WTC11 (cell line): ENCODE data around the gene AK2. TPM values are rescaled to one million over a fixed set of nuclear protein-coding genes. Genes with fewer than 3 reads are reported as not detected.

Source experiments
- ATAC-seq: fragments of 200-7000 bp; cut with Tn5 transposase; 2 replicates; pipeline ENCODE4 v1.10.0; 2021; ENCODE audit warnings: mild to moderate bottlenecking, moderate library complexity
- CTCF ChIA-PET: fragments of 300-600 bp; sonication (Branson Sonifier 250); formaldehyde crosslinking; loops from one replicate; lab custom pipeline; 2021; ENCODE audit warnings: antibody characterized with exemption; lab: Charles Lee
- POLR2A ChIA-PET: fragments of 350-600 bp; sonication (Branson Sonifier 250); formaldehyde crosslinking; loops from one replicate; lab custom pipeline; 2021; ENCODE audit warnings: antibody characterized with exemption; lab: Charles Lee
- DNase-seq: peaks from one replicate; pipeline ENCODE4 v3.0.0; 2021; ENCODE audit warnings: low spot score
- H3K27ac Mint-ChIP-seq: 2 replicates; pipeline ENCODE4 v1.8.0; 2021; ENCODE audit warnings: mixed read lengths
- H3K27me3 Mint-ChIP-seq: 2 replicates; pipeline ENCODE4 v1.8.0; 2021; ENCODE audit warnings: low read depth, mild to moderate bottlenecking, moderate library complexity, mixed read lengths
- H3K36me3 Mint-ChIP-seq: 2 replicates; pipeline ENCODE4 v1.8.0; 2021; ENCODE audit warnings: mixed read lengths
- H3K4me1 Mint-ChIP-seq: 2 replicates; pipeline ENCODE4 v1.8.0; 2022; ENCODE audit warnings: mixed read lengths
- H3K4me3 Mint-ChIP-seq: 2 replicates; pipeline ENCODE4 v1.8.0; 2021; ENCODE audit warnings: mild to moderate bottlenecking, moderate library complexity, mixed read lengths
- H3K9me3 Mint-ChIP-seq: 2 replicates; pipeline ENCODE4 v1.8.0; 2021; ENCODE audit warnings: mixed read lengths
- AR ChIP-seq: fragments of 250-450 bp; sonication (Bioruptor Pico); IDR thresholded peaks from 2 replicates; pipeline ENCODE4 v1.9.0; 2021; ENCODE audit warnings: mild to moderate bottlenecking
- FOXK1 ChIP-seq: sonication (generic); formaldehyde crosslinking; IDR thresholded peaks from 2 replicates; pipeline ENCODE4 v1.8.0; 2022; ENCODE audit warnings: mild to moderate bottlenecking, moderate library complexity, missing genetic modification reagents
- HMGA2 ChIP-seq: fragments of 250-450 bp; sonication (Bioruptor Pico); IDR thresholded peaks from 2 replicates; pipeline ENCODE4 v1.4.0; 2021; ENCODE audit warnings: mild to moderate bottlenecking, moderate library complexity
- NR2C2 ChIP-seq: sonication (generic); formaldehyde crosslinking; IDR thresholded peaks from 2 replicates; pipeline ENCODE4 v1.8.0; 2022; ENCODE audit warnings: mild to moderate bottlenecking, missing genetic modification reagents
- NR3C1 ChIP-seq: sonication (generic); formaldehyde crosslinking; conservative IDR thresholded peaks from 2 replicates; pipeline ENCODE4 v1.8.1; 2023; ENCODE audit warnings: low read depth, mild to moderate bottlenecking, missing genetic modification reagents
- PREB ChIP-seq: sonication (generic); formaldehyde crosslinking; IDR thresholded peaks from 2 replicates; pipeline ENCODE4 v1.8.1; 2022; ENCODE audit warnings: mild to moderate bottlenecking, missing genetic modification reagents, moderate library complexity, borderline replicate concordance
- SMAD4 ChIP-seq: sonication (generic); formaldehyde crosslinking; IDR thresholded peaks from 2 replicates; pipeline ENCODE4 v1.8.0; 2022; ENCODE audit warnings: mild to moderate bottlenecking, missing genetic modification reagents
- TCF7 ChIP-seq: sonication (generic); formaldehyde crosslinking; IDR thresholded peaks from 2 replicates; pipeline ENCODE4 v1.8.0; 2022; ENCODE audit warnings: mild to moderate bottlenecking, low read depth, missing genetic modification reagents, moderate library complexity
- ZBTB21 ChIP-seq: sonication (generic); formaldehyde crosslinking; IDR thresholded peaks from 2 replicates; pipeline ENCODE4 v1.8.1; 2023; ENCODE audit warnings: mild to moderate bottlenecking, missing genetic modification reagents, borderline replicate concordance
- ZMAT4 ChIP-seq: fragments of 250-450 bp; sonication (Bioruptor Pico); IDR thresholded peaks from 2 replicates; pipeline ENCODE4 v1.9.0; 2021; ENCODE audit warnings: mild to moderate bottlenecking
- ZNF138 ChIP-seq: sonication (generic); formaldehyde crosslinking; conservative IDR thresholded peaks from 2 replicates; pipeline ENCODE4 v1.8.1; 2022; ENCODE audit warnings: mild to moderate bottlenecking, moderate library complexity, missing genetic modification reagents
- ZNF416 ChIP-seq: fragments of 250-450 bp; sonication (Bioruptor Pico); IDR thresholded peaks from 2 replicates; pipeline ENCODE4 v1.9.0; 2021; ENCODE audit warnings: mild to moderate bottlenecking, inconsistent platforms
- ZSCAN18 ChIP-seq: fragments of 250-450 bp; sonication (Bioruptor Pico); IDR thresholded peaks from 2 replicates; pipeline ENCODE4 v2.1.2; 2022; ENCODE audit warnings: mild to moderate bottlenecking, moderate library complexity
- total RNA-seq: library from RNA; stranded (reverse); gene quantifications from 3 replicates; pipeline ENCODE4 v1.2.3, GENCODE V29; 2021
- TF ChIP-seq, protein P1 (sequence below): fragments of 250-450 bp; sonication (Bioruptor Pico); IDR thresholded peaks from 2 replicates; pipeline ENCODE4 v1.9.0; 2021; ENCODE audit warnings: mild to moderate bottlenecking, borderline replicate concordance
- TF ChIP-seq, protein P2 (sequence below): sonication (generic); formaldehyde crosslinking; IDR thresholded peaks from 2 replicates; pipeline ENCODE4 v1.8.1; 2022; ENCODE audit warnings: low read depth, missing genetic modification reagents, borderline replicate concordance
- TF ChIP-seq, protein P3 (sequence below): sonication (generic); formaldehyde crosslinking; conservative IDR thresholded peaks from 2 replicates; pipeline ENCODE4 v1.8.1; 2023; ENCODE audit warnings: mild to moderate bottlenecking, low read depth, missing genetic modification reagents, moderate library complexity
- TF ChIP-seq, protein P4 (sequence below): sonication (generic); formaldehyde crosslinking; IDR thresholded peaks from 2 replicates; pipeline ENCODE4 v1.8.0; 2022; ENCODE audit warnings: mild to moderate bottlenecking, missing genetic modification reagents
- TF ChIP-seq, protein P5 (sequence below): fragments of 250-450 bp; sonication (Bioruptor Pico); IDR thresholded peaks from 2 replicates; pipeline ENCODE4 v1.9.0; 2021; ENCODE audit warnings: moderate library complexity, mild to moderate bottlenecking, inconsistent platforms, borderline replicate concordance

AK2 gene
- total RNA-seq, 1 experiment from 2014 or later = 124 TPM

DNA sequence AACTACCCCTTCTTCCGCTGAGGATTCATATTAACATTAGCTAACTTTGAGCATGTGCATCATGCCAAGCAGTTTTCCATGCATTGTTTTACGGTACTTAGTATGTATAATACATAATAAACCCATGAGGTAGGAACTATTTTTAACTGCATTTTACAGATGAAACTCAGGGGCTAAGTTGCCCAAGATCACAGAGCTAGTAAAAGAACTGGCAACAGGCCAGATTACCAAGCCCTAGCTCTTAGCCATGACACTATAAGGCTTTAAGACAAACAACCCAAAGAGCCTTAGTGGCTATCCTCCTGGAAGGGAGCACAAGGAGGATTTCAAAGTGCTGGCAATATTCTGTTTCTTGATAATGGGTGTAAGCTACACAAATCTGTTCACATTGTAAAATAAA is 6.1 kb downstream of the AK2 start (continued):
- TF ChIP-seq, protein P1, sequence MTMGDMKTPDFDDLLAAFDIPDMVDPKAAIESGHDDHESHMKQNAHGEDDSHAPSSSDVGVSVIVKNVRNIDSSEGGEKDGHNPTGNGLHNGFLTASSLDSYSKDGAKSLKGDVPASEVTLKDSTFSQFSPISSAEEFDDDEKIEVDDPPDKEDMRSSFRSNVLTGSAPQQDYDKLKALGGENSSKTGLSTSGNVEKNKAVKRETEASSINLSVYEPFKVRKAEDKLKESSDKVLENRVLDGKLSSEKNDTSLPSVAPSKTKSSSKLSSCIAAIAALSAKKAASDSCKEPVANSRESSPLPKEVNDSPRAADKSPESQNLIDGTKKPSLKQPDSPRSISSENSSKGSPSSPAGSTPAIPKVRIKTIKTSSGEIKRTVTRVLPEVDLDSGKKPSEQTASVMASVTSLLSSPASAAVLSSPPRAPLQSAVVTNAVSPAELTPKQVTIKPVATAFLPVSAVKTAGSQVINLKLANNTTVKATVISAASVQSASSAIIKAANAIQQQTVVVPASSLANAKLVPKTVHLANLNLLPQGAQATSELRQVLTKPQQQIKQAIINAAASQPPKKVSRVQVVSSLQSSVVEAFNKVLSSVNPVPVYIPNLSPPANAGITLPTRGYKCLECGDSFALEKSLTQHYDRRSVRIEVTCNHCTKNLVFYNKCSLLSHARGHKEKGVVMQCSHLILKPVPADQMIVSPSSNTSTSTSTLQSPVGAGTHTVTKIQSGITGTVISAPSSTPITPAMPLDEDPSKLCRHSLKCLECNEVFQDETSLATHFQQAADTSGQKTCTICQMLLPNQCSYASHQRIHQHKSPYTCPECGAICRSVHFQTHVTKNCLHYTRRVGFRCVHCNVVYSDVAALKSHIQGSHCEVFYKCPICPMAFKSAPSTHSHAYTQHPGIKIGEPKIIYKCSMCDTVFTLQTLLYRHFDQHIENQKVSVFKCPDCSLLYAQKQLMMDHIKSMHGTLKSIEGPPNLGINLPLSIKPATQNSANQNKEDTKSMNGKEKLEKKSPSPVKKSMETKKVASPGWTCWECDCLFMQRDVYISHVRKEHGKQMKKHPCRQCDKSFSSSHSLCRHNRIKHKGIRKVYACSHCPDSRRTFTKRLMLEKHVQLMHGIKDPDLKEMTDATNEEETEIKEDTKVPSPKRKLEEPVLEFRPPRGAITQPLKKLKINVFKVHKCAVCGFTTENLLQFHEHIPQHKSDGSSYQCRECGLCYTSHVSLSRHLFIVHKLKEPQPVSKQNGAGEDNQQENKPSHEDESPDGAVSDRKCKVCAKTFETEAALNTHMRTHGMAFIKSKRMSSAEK (CRISPR knock-in tag) = no peak
- TF ChIP-seq AR (CRISPR knock-in tag) (no peak), ZNF138 (no peak), FOXK1 (CRISPR knock-in tag) (no peak), HMGA2 (CRISPR knock-in tag) (no peak), ZMAT4 (CRISPR knock-in tag) (no peak), NR2C2 (CRISPR knock-in tag) (no peak), PREB (no peak), ZSCAN18 (CRISPR knock-in tag) (no peak)
- TF ChIP-seq, protein P2, sequence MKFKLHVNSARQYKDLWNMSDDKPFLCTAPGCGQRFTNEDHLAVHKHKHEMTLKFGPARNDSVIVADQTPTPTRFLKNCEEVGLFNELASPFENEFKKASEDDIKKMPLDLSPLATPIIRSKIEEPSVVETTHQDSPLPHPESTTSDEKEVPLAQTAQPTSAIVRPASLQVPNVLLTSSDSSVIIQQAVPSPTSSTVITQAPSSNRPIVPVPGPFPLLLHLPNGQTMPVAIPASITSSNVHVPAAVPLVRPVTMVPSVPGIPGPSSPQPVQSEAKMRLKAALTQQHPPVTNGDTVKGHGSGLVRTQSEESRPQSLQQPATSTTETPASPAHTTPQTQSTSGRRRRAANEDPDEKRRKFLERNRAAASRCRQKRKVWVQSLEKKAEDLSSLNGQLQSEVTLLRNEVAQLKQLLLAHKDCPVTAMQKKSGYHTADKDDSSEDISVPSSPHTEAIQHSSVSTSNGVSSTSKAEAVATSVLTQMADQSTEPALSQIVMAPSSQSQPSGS = no peak
- TF ChIP-seq, protein P3, sequence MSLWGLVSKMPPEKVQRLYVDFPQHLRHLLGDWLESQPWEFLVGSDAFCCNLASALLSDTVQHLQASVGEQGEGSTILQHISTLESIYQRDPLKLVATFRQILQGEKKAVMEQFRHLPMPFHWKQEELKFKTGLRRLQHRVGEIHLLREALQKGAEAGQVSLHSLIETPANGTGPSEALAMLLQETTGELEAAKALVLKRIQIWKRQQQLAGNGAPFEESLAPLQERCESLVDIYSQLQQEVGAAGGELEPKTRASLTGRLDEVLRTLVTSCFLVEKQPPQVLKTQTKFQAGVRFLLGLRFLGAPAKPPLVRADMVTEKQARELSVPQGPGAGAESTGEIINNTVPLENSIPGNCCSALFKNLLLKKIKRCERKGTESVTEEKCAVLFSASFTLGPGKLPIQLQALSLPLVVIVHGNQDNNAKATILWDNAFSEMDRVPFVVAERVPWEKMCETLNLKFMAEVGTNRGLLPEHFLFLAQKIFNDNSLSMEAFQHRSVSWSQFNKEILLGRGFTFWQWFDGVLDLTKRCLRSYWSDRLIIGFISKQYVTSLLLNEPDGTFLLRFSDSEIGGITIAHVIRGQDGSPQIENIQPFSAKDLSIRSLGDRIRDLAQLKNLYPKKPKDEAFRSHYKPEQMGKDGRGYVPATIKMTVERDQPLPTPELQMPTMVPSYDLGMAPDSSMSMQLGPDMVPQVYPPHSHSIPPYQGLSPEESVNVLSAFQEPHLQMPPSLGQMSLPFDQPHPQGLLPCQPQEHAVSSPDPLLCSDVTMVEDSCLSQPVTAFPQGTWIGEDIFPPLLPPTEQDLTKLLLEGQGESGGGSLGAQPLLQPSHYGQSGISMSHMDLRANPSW (CRISPR knock-in tag) = no peak

DNA sequence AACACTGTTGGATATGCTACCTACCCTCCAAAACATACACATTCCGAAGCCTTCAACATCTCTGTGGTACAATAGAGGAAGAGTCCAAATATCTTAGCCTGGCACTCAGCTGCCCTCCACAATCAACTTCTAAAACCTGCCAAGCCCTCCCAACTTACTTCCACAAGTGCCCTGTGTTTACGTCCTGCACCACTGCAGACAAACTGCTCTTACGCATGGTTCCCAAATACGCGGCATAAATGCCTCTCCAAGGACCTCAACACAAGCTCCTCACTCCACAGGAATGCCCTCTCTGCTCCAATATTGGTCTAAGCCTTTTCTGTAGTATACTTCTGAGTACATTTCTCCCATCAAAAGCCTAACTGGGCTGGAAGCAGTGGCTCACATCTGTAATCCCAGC is 6.8 kb downstream of the AK2 start:
- POLR2A ChIA-PET = no interaction called here
- no peak for ATAC-seq
- Mint-ChIP-seq H3K9me3 (no peaks in the 10 kb centered on the region), H3K4me1 (peaks cover 37% of the 10 kb centered on the region), H3K36me3 (peaks cover 8% of the 10 kb centered on the region), H3K27me3 (no peaks in the 10 kb centered on the region), H3K4me3 (no peak overlapping the region), H3K27ac (no peak overlapping the region)
- no peak for DNase-seq
- CTCF ChIA-PET = interaction anchor here (0.7 to 1.3 kb wide), 5 partner anchors 25 to 154 kb away, joined by 3 to 4 read pairs (median 3); no protein-coding TSS in a partner anchor
- TF ChIP-seq ZSCAN18 (CRISPR knock-in tag) (no peak), ZBTB21 (CRISPR knock-in tag) (no peak), FOXK1 (CRISPR knock-in tag) (no peak), SMAD4 (CRISPR knock-in tag) (no peak), TCF7 (CRISPR knock-in tag) (no peak), NR3C1 (CRISPR knock-in tag) (no peak), ZNF416 (CRISPR knock-in tag) (no peak), HMGA2 (CRISPR knock-in tag) (no peak)
- TF ChIP-seq, protein P4, sequence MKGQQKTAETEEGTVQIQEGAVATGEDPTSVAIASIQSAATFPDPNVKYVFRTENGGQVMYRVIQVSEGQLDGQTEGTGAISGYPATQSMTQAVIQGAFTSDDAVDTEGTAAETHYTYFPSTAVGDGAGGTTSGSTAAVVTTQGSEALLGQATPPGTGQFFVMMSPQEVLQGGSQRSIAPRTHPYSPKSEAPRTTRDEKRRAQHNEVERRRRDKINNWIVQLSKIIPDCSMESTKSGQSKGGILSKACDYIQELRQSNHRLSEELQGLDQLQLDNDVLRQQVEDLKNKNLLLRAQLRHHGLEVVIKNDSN (CRISPR knock-in tag) = no peak
- TF ChIP-seq, protein P5, sequence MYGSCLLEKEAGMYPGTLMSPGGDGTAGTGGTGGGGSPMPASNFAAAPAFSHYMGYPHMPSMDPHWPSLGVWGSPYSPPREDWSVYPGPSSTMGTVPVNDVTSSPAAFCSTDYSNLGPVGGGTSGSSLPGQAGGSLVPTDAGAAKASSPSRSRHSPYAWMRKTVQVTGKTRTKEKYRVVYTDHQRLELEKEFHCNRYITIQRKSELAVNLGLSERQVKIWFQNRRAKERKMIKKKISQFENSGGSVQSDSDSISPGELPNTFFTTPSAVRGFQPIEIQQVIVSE = no peak
